Activated CD4-positive, alpha-beta T cell treated with anti-CD3 and anti-CD28 coated beads for 1 hour (primary cell): ENCODE data around the gene STX5.
"Not testable (repeated sequence)": the region's sequence is repeated elsewhere in the genome, so short reads cannot be mapped to it uniquely, and the experiment has no call there.

ENCODE experiments used
- DNase-seq: peaks from one replicate; pipeline ENCODE4 v3.0.0-alpha.2; 2020

STX5 gene

GRCh38 chr11:62831520-62832335 is at the start of gene STX5:
Gene STX5 (minus strand): TSS chr11:62832051. CDS start chr11:62831243, 808 bp downstream.
- peak; percentile 99 for DNase-seq

GRCh38 chr11:62880803-62881578 is 49.1 kb upstream of the STX5 start, which contains the start of gene SLC3A2:
Gene SLC3A2 (plus strand): TSS chr11:62880896. CDS start chr11:62881024, 128 bp downstream.
- peak; percentile 79 for DNase-seq

- DNase-seq: no peak
Measured at GRCh38 chr11:62880231-62880802, 48.5 kb upstream of the STX5 start.

- no peak for DNase-seq
Measured at GRCh38 chr11:62879235-62879978, 47.6 kb upstream of the STX5 start.

- DNase-seq: no peak
Measured at GRCh38 chr11:62876712-62877111, 44.9 kb upstream of the STX5 start.

DNA sequence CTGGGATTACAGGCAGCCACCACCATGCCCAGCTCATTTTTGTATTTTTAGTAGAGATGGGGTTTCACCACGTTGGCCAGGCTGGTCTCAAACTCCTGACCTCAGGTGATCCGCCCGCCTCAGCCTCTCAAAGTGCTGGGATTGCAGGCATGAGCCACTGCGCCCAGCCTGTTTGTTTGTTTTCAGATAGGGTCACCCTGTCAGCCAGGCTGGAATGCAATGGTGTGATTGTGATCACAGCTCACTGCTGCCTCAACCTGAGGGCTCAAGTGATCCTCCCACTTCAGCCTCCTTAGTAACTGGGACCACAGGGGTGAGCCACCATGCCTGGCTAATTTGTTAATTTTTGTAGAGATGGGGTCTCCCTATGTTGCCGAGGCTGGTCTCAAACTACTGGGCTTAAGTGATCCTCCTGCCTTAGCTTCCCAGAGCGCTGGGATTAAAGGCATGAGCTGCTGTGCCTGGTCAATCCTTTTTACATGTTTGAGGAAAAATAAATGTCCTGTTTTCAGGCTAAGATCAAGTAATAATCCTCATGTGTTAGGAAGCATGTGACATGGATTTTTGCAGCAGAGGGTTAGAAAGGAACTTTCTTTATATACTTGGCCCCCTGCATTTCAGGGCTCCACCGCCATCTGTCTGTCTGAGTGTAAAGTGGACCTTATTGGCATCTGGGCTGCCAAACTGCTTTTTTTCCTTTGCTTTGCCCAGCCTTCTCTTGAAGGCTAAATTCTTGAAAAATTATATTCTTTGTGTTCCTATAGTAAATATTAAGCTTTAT is 44.0 kb upstream of the STX5 start:
- DNase-seq: no peak

GRCh38 chr11:62874851-62875250 is 43.0 kb upstream of the STX5 start:
- DNase-seq: no peak

DNA sequence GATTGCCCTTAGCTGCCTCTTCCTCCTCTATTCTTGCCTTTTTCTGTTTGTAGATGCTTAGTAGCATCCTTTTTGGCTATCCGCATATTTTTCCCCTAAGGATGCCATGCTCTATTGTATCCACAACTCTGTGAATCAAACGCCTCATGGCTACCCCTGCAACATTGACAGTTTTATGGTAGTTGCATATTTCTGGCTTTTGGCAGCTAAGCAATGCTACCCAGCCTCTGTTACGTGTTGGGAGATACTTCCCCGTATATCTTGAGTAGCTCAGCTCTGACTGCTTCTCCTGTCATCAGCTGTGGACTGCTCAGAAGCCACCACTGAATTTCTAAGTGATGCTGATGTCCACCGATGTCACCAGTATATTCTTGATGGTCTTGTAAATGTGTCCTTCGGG is 33.8 kb upstream of the STX5 start:
- DNase-seq: no peak

- no peak for DNase-seq
Measured at GRCh38 chr11:62863687-62864335, 32.0 kb upstream of the STX5 start.

- not testable (repeated sequence) for DNase-seq
Measured at GRCh38 chr11:62861564-62862192, 29.8 kb upstream of the STX5 start.

GRCh38 chr11:62860835-62861563 is 29.1 kb upstream of the STX5 start:
- DNase-seq: no peak

DNA sequence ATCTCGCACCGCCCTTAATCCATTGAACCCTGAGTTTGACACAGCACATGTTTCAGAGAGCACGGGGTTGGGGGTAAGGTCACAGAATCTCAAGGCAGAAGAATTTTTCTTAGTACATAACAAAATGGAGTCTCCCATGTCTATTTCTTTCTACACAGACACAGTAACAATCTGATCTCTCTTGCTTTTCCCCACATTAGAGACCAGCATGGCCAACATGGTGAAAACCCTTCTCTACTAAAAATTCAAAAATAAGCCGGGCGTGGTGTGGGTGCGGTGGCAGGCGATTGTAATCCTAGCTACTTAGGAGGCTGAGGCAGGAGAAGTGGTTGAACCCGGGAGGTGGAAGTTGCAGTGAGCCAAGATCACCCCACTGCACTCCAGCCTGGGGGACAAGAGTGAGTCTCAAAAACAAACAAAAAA is 27.4 kb upstream of the STX5 start:
- DNase-seq: not testable (repeated sequence)

- DNase-seq: no peak
Measured at GRCh38 chr11:62858201-62858600, 26.4 kb upstream of the STX5 start.

DNA sequence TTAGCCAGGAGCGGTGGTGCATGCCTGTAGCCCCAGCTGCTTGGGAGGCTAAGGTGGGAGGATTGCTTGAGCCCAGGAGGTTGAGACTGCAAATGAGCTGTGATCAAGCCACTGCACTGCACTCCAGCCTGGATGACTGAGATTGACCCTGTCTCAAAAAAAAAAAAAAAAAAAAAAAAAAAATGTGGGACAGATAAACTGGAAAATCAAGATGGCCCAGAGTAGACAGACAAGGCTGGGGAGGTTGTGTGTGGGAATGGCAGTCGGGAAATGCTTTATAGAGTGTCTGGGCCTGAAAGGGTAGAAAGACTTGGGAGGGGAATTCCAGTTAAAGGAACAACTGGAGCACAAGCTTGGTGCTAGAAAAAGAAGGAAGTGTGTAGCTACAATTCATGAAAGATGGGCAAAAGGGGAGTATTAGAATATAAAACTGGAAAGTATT is 25.7 kb upstream of the STX5 start:
- no peak for DNase-seq

GRCh38 chr11:62856333-62856895 is 24.6 kb upstream of the STX5 start:
- DNase-seq: no peak

DNA sequence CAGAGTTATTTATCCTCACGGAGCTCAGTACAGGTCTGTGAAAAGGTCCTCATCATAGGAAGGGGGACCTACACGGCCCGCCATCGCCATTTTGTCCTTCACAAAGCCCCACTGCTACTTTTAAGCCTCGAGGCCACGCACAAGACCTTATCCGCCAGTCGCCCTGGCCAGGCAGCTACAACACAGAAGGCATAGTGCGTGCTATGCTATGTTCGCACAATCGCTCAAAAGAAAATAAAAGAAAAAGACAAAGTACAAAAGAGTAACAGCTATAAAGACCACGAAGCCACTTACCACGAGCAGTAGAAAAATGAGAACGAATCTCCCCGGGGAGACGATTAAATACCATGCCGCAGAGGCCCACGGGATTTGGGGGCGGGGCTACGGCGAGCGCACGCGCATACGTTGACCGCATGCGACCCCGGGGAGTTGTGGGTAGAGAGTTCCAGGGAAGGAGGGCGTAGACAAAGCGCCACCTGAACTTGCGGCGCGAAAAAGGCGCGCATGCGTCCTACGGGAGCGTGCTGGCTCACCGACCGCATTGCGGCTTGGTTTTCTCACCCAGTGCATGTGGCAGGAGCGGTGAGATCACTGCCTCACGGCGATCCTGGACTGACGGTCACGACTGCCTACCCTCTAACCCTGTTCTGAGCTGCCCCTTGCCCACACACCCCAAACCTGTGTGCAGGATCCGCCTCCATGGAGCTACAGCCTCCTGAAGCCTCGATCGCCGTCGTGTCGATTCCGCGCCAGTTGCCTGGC is 23.9 kb upstream of the STX5 start:
- DNase-seq: peak; percentile 98

- no peak for DNase-seq
Measured at GRCh38 chr11:62854825-62855570, 23.1 kb upstream of the STX5 start.
